ENCODE measurements around the gene SPA17. TPM values are rescaled to one million over a fixed set of nuclear protein-coding genes. Genes with fewer than 3 reads are reported as not detected.
A peak's percentile ranks its signal among the peaks of the same experiment; 100 is the strongest.

SPA17 gene
- total and polyA plus RNA-seq, 2 of the 4 experiments (the other 2 are of a cell fraction): 9.9 to 10.6 TPM

- H3K4me3 ChIP-seq (ENCODE audit: insufficient read depth, low read depth, low read length): peak overlapping the region; percentile 58
- peak overlapping the region; percentile 74 for H2AK9ac ChIP-seq (replicated peaks; ENCODE audit: low read depth, low read length, poor library complexity)
- POLR2A ChIA-PET (ENCODE audit: unreplicated experiment): no interaction called here
- peaks cover 14% of the 10 kb centered on the region for H3K9me1 ChIP-seq (ENCODE audit: insufficient read depth, low read length)
- CTCF ChIA-PET: interaction anchor here (0.9 to 1.3 kb wide), 6 partner anchors 11 to 130 kb away, joined by 3 to 5 read pairs (median 3); no protein-coding TSS in a partner anchor
- in situ Hi-C loops (cut with MboI; ENCODE audit: low sequenced_read_pairs) (no loop called here), intact Hi-C loops (cut with micrococcal nuclease) (loop anchor here (10.0 kb wide), 1 partner anchor 72 kb away; the partner anchor contains the start of genes SIAE and SPA17), dilution Hi-C loops (cut with HindIII; ENCODE audit: low sequenced_read_pairs, unreplicated experiment) (no loop called here)
- peak overlapping the region; percentile 16; the same call in 1 of the 2 replicates for H4K5ac ChIP-seq (ENCODE audit: low read depth, low read length)
- H3K18ac ChIP-seq (ENCODE audit: low read depth, low read length): peak overlapping the region; percentile 20
- H2BK20ac ChIP-seq (ENCODE audit: low read depth, low read length): peak overlapping the region; percentile 41; the same call in 1 of the 2 replicates
- no TSS peak for BruUV-seq (replicated peaks)
- peaks cover 10% of the 10 kb centered on the region for H3K4me1 ChIP-seq (ENCODE audit: control insufficient read depth, insufficient read depth, low read length)
- no peaks in the 10 kb centered on the region for H3K36me3 ChIP-seq (ENCODE audit: control insufficient read depth, insufficient read depth, low read length)
- peak overlapping the region; percentile 87 for H3K14ac ChIP-seq (replicated peaks; ENCODE audit: low read depth, low read length)
- peak overlapping the region; percentile 30 to 92; a peak in 3 of 4 replicates for H4K8ac ChIP-seq (ENCODE audit: low read depth in 2 of 2, low read length in 2 of 2)
- DNase-seq: peak; percentile 72
- peak overlapping the region; percentile 82 for H2BK120ac ChIP-seq (ENCODE audit: low read depth, low read length)
- H2BK5ac ChIP-seq (ENCODE audit: low read depth, low read length, poor library complexity, severe bottlenecking): peak overlapping the region; percentile 27
- H4K20me1 ChIP-seq (ENCODE audit: insufficient read depth, low read length): no peaks in the 10 kb centered on the region
- H3K9ac ChIP-seq (ENCODE audit: low read depth, low read length): peak overlapping the region; percentile 12
- peak overlapping the region; percentile 85 for H3K4me2 ChIP-seq (ENCODE audit: low read depth, low read length)
- no peaks in the 10 kb centered on the region; the same call in 1 of the 2 replicates for H3K27me3 ChIP-seq (ENCODE audit: control insufficient read depth, insufficient read depth, low read length)
- H3K23ac ChIP-seq (ENCODE audit: low read depth, low read length): peak overlapping the region; percentile 90
- no peaks in the 10 kb centered on the region for H3K9me3 ChIP-seq (ENCODE audit: control insufficient read depth, insufficient read depth, low read length)
- TF ChIP-seq BHLHE40 (IDR thresholded peaks at IDR 0.05; ENCODE audit: low read depth, low read length): no peak
- TF ChIP-seq CTCF (conservative IDR thresholded peaks at IDR 0.05; ENCODE audit: low read depth, low read length): peak; percentile 57
- peak; percentile 35 for TF ChIP-seq RAD21 (IDR thresholded peaks at IDR 0.05; ENCODE audit: low read length)
- TF ChIP-seq SMC3 (IDR thresholded peaks at IDR 0.05; ENCODE audit: low read depth, low read length): peak; percentile 31
- H2BK15ac ChIP-seq (ENCODE audit: low read depth, low read length): peak overlapping the region; percentile 61; the same call in 1 of the 3 replicates
- H3K27ac ChIP-seq (ENCODE audit: insufficient read depth, low read length): peak overlapping the region; percentile 4; the same call in 1 of the 2 replicates
- WGBS, 2 experiments (ENCODE audit: extremely low coverage in 2 of 2, insufficient read length in 1 of 2): 0% methylated on average over 1 of the region's 37 CpGs; no CpG with 5 or more reads in 1 of the 2 experiments
- peak overlapping the region; percentile 100 for H2AFZ ChIP-seq (replicated peaks; ENCODE audit: low read length, poor library complexity)
- H4K91ac ChIP-seq (ENCODE audit: insufficient read depth, low read depth, low read length): peak overlapping the region; percentile 52
- H3K79me1 ChIP-seq (ENCODE audit: low read depth in 1 of 2, low read length in 2 of 2): no peaks in the 10 kb centered on the region; a peak in 1 of 4 replicates
- H3K56ac ChIP-seq (ENCODE audit: extremely low read depth, insufficient read depth, low read length): no peak overlapping the region
- H2AK5ac ChIP-seq (ENCODE audit: low read depth, low read length): peak overlapping the region; percentile 64; the same call in 1 of the 2 replicates
- H3K4ac ChIP-seq (ENCODE audit: low read depth, low read length): peak overlapping the region; percentile 58
- ATAC-seq (ENCODE audit: low read depth): peak; percentile 96
These were observed 73.0 kb downstream of the SPA17 start for GRCh38 chr11:124746621-124747243.

Small RNA genes within 50 kb of the gene (microRNA-seq; reads per million reads assigned to microRNA genes)
- not detected for gene RNA5SP352 (ENCODE audit: insufficient read depth, insufficient read length)

Small RNA genes within 50 kb of the gene (small RNA-seq; reads per million reads assigned to genes)
- gene RNA5SP352: 0 reads per million in 5 experiments

Other genes with a start within 250 kb of the SPA17 start
- not detected in 2 replicates for gene OR8B4, start 249.0 kb upstream of the SPA17 start, total RNA-seq (2012; rRNA removed)
- gene OR8B4, start 249.0 kb upstream of the SPA17 start, polyA plus RNA-seq (2012; rRNA removed): not detected in 2 replicates
- not detected in 2 replicates for gene OR8B8, start 228.2 kb upstream of the SPA17 start, total RNA-seq (2012; rRNA removed)
- gene OR8B8, start 228.2 kb upstream of the SPA17 start, polyA plus RNA-seq (2012; rRNA removed): not detected in 2 replicates
- gene OR8B12, start 130.2 kb upstream of the SPA17 start, total RNA-seq (2012; rRNA removed): not detected in 2 replicates
- not detected in 2 replicates for gene OR8B12, start 130.2 kb upstream of the SPA17 start, polyA plus RNA-seq (2012; rRNA removed)
- gene OR8A1, start 103.9 kb upstream of the SPA17 start, total RNA-seq (2012; rRNA removed): not detected in 2 replicates
- gene OR8A1, start 103.9 kb upstream of the SPA17 start, polyA plus RNA-seq (2012; rRNA removed): not detected in 2 replicates
- not detected in 2 replicates for gene PANX3, start 62.5 kb upstream of the SPA17 start, total RNA-seq (2012; rRNA removed)
- gene PANX3, start 62.5 kb upstream of the SPA17 start, polyA plus RNA-seq (2012; rRNA removed): not detected in 2 replicates
- gene TBRG1, start 51.0 kb upstream of the SPA17 start, total RNA-seq (2012; rRNA removed): 11.9 and 13.3 TPM in 2 replicates
- gene TBRG1, start 51.0 kb upstream of the SPA17 start, polyA plus RNA-seq (2012; rRNA removed): 20.2 and 23.2 TPM in 2 replicates
- gene SIAE, start 165 bp upstream of the SPA17 start, total RNA-seq (2012; rRNA removed): 3.3 and 4.7 TPM in 2 replicates
- 11.3 and 12.0 TPM in 2 replicates for gene SIAE, start 165 bp upstream of the SPA17 start, polyA plus RNA-seq (2012; rRNA removed)
- 0.54 and 0.83 TPM in 2 replicates for gene NRGN, start 66.0 kb downstream of the SPA17 start, total RNA-seq (2012; rRNA removed)
- 24.8 and 27.8 TPM in 2 replicates for gene NRGN, start 66.0 kb downstream of the SPA17 start, polyA plus RNA-seq (2012; rRNA removed)
- not detected in 2 replicates for gene VSIG2, start 78.4 kb downstream of the SPA17 start, total RNA-seq (2012; rRNA removed)
- gene VSIG2, start 78.4 kb downstream of the SPA17 start, polyA plus RNA-seq (2012; rRNA removed): not detected in 2 replicates
- gene ESAM, start 88.4 kb downstream of the SPA17 start, total RNA-seq (2012; rRNA removed): under 0.01 TPM in 1 of 2 replicates, not detected in the other
- gene ESAM, start 88.4 kb downstream of the SPA17 start, polyA plus RNA-seq (2012; rRNA removed): 0.12 and 0.20 TPM in 2 replicates
- 5.0 and 6.4 TPM in 2 replicates for gene MSANTD2, start 126.5 kb downstream of the SPA17 start, total RNA-seq (2012; rRNA removed)
- gene MSANTD2, start 126.5 kb downstream of the SPA17 start, polyA plus RNA-seq (2012; rRNA removed): 4.8 and 6.0 TPM in 2 replicates
- 10.3 and 12.0 TPM in 2 replicates for gene ROBO3, start 191.5 kb downstream of the SPA17 start, total RNA-seq (2012; rRNA removed)
- gene ROBO3, start 191.5 kb downstream of the SPA17 start, polyA plus RNA-seq (2012; rRNA removed): 54.1 and 64.5 TPM in 2 replicates
- gene ROBO4, start 224.0 kb downstream of the SPA17 start, total RNA-seq (2012; rRNA removed): 0.56 and 0.72 TPM in 2 replicates
- gene ROBO4, start 224.0 kb downstream of the SPA17 start, polyA plus RNA-seq (2012; rRNA removed): 0.82 and 1.4 TPM in 2 replicates
- not detected in 2 replicates for gene HEPN1, start 245.3 kb downstream of the SPA17 start, total RNA-seq (2012; rRNA removed)
- not detected in 2 replicates for gene HEPN1, start 245.3 kb downstream of the SPA17 start, polyA plus RNA-seq (2012; rRNA removed)